ENCODE measurements around the gene TRIM62. TPM values are rescaled to one million over a fixed set of nuclear protein-coding genes. Genes with fewer than 3 reads are reported as not detected.
A peak's percentile ranks its signal among the peaks of the same experiment; 100 is the strongest.
"Not testable (repeated sequence)": the region's sequence is repeated elsewhere in the genome, so short reads cannot be mapped to it uniquely, and the experiment has no call there.

Gene TRIM62
- total RNA-seq, 2 experiments from 2014 or later = 10.3 to 11.5 TPM

- Mint-ChIP-seq H3K27ac (no peak overlapping the region), H3K36me3 (ENCODE audit: low read depth) (peaks cover 6% of the 10 kb centered on the region), H3K4me3 (no peak overlapping the region), H3K27me3 (no peaks in the 10 kb centered on the region), H3K4me1 (peaks cover 37% of the 10 kb centered on the region), H3K9me3 (no peaks in the 10 kb centered on the region)
- ChIA-PET POLR2A (no interaction called here), CTCF (interaction anchor here (1.6 kb wide), 1 partner anchor 14 kb away, joined by 4 read pairs; no protein-coding TSS in a partner anchor)
- no peak for DNase-seq
Measured at GRCh38 chr1:33133478-33134105, 48.3 kb downstream of the TRIM62 start.

- Mint-ChIP-seq H3K4me1 (peaks cover 43% of the 10 kb centered on the region), H3K36me3 (ENCODE audit: low read depth) (peaks cover 7% of the 10 kb centered on the region), H3K9me3 (no peaks in the 10 kb centered on the region), H3K27ac (no peak overlapping the region), H3K27me3 (no peaks in the 10 kb centered on the region), H3K4me3 (no peak overlapping the region)
- ChIA-PET CTCF (no interaction called here), POLR2A (interaction anchor here (0.9 kb wide), 1 partner anchor 48 kb away, joined by 3 read pairs; no protein-coding TSS in a partner anchor)
- DNase-seq = no peak
Measured at GRCh38 chr1:33132549-33132948, 49.3 kb downstream of the TRIM62 start.

DNA sequence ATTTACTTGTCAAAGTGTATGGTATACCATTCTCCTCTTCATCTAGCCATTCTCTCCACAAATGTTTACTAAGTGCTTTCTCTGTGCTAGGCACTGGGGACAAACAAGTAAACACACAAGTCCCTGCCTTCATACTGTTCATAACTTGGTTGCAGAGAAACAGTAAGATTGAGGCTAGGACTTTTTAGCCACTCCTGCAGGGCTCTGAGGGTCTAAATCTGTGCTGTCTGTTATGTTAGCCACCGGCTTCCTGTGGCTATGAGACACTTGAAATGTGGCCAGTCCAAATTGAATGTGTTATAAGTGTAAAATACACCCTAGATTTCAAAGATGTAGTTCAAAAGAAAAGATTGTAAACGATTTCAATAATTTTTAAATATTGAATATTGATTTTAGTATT is 50.7 kb downstream of the TRIM62 start:
- H3K4me3 Mint-ChIP-seq = no peak overlapping the region
- H3K27ac Mint-ChIP-seq = no peak overlapping the region
- POLR2A ChIA-PET = interaction anchor here (0.9 kb wide), 1 partner anchor 9 kb away, joined by 3 read pairs; no protein-coding TSS in a partner anchor

GRCh38 chr1:33130297-33130696 is 51.5 kb downstream of the TRIM62 start:
- Mint-ChIP-seq H3K36me3 (ENCODE audit: low read depth) (peaks cover 21% of the 10 kb centered on the region), H3K4me1 (peaks cover 54% of the 10 kb centered on the region), H3K27me3 (no peaks in the 10 kb centered on the region), H3K4me3 (no peak overlapping the region), H3K27ac (peak overlapping the region; percentile 38), H3K9me3 (no peaks in the 10 kb centered on the region)
- POLR2A ChIA-PET = interaction anchor here (0.9 to 2.4 kb wide), 2 partner anchors 10 to 51 kb away, joined by 3 to 10 read pairs; partner anchors contain the start of gene TRIM62
- DNase-seq = peak; percentile 35
- CTCF ChIA-PET = interaction anchor here (0.6 to 1.0 kb wide), 2 partner anchors 34 to 1023 kb away, joined by 4 to 5 read pairs; partner anchors contain the start of gene KPNA6

More for the DNA sequence above, 50.7 kb downstream of the TRIM62 start:
- CTCF ChIA-PET = no interaction called here
- Mint-ChIP-seq H3K4me1 (peaks cover 47% of the 10 kb centered on the region), H3K9me3 (no peaks in the 10 kb centered on the region), H3K27me3 (no peaks in the 10 kb centered on the region), H3K36me3 (ENCODE audit: low read depth) (peaks cover 12% of the 10 kb centered on the region)
- DNase-seq = no peak

DNA sequence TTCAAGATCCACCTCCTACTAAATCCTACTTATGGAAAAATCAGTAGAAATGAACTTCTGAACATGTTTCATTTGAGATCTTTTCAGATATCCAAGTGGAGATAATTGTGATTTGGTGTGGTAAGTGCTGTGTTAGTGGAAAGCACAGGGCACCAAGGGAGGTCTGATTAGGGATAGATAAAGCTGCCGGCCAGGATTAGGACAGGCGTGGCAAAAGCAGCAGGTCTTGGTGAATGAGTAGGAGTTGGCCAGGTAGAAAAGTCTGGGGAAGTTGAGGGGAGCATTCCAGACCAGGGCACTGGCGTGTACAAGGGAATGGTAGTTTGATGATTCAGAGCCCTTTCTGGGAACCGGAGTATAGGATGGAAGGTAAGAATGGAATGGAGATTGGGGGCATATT is 53.1 kb downstream of the TRIM62 start:
- CTCF ChIA-PET = interaction anchor here (4.4 kb wide), 1 partner anchor 33 kb away, joined by 94 read pairs; no protein-coding TSS in a partner anchor
- POLR2A ChIA-PET = interaction anchor here (2.4 to 3.0 kb wide), 2 partner anchors 29 to 53 kb away, joined by 10 to 58 read pairs; partner anchors contain the start of gene TRIM62
- H3K27ac Mint-ChIP-seq = peak overlapping the region; percentile 95
- no peaks in the 10 kb centered on the region for H3K27me3 Mint-ChIP-seq
- H3K4me1 Mint-ChIP-seq = peaks cover 56% of the 10 kb centered on the region
- no peaks in the 10 kb centered on the region for H3K9me3 Mint-ChIP-seq
- peaks cover 31% of the 10 kb centered on the region for H3K36me3 Mint-ChIP-seq (ENCODE audit: low read depth)
- H3K4me3 Mint-ChIP-seq = peak overlapping the region; percentile 93
- peak; percentile 15 for DNase-seq

- H3K4me3 Mint-ChIP-seq = peak overlapping the region; percentile 93
- peaks cover 52% of the 10 kb centered on the region for H3K4me1 Mint-ChIP-seq
- no peaks in the 10 kb centered on the region for H3K27me3 Mint-ChIP-seq
- no peaks in the 10 kb centered on the region for H3K9me3 Mint-ChIP-seq
- CTCF ChIA-PET = interaction anchor here (0.6 to 4.4 kb wide), 45 partner anchors 8 to 1967 kb away, joined by 3 to 94 read pairs (median 5); partner anchors contain the start of genes AZIN2, RNF19B, TRIM62 and ZSCAN20
- POLR2A ChIA-PET = interaction anchor here (0.7 to 3.0 kb wide), 38 partner anchors 8 to 476 kb away, joined by 3 to 58 read pairs (median 5); partner anchors contain the start of genes AZIN2, RBBP4, RNF19B and TRIM62
- peaks cover 31% of the 10 kb centered on the region for H3K36me3 Mint-ChIP-seq (ENCODE audit: low read depth)
- DNase-seq = peak; percentile 99
- H3K27ac Mint-ChIP-seq = peak overlapping the region; percentile 95
Measured at GRCh38 chr1:33127001-33127823, 54.6 kb downstream of the TRIM62 start.

DNA sequence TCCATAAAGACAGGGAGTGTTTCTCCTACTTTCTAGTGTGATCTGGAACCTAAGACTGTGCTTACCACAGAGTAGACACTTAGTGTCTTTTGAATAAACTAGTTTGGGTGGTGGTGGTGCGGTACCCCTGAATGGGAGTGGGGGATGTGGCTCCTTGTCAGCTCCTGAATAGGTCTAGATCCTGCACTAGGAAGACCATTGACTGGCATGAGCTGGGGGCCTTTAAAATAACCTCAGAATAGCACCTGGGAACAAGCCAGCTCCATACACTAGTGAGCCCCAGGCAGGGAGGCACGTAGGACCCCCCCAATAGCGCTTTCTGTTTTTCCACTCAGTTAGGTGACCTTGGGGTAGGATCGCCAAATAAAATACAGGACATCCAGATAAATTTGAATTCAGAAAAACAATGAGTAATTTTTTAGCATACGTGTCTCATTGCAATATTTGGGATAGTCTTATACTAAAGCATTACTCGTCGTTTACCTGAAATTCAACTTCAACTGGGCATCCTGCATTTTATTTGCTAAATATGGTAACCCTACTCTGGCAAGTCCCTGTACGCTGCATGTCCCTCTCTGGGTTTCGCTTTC is 55.3 kb downstream of the TRIM62 start:
- peak; percentile 14 for DNase-seq

DNA sequence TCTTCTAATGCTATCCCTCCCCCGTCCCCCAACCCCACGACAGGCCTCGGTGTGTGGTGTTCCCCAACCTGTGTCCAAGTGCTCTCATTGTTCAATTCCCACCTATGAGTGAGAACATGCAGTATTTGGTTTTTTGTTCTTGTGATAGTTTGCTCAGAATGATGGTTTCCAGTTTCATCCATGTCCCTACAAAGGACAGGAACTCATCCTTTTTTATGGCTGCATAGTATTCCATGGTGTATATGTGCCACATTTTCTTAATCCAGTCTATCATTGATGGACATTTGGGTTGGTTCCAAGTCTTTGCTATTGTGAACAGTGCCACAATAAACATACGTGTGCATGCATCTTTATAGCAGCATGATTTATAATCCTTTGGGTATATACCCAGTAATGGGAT is 57.2 kb downstream of the TRIM62 start:
- H3K9me3 Mint-ChIP-seq, H3K27ac Mint-ChIP-seq, H3K4me3 Mint-ChIP-seq, POLR2A ChIA-PET, H3K27me3 Mint-ChIP-seq: not testable (repeated sequence)
- CTCF ChIA-PET = interaction anchor here (4.4 kb wide), 1 partner anchor 29 kb away, joined by 94 read pairs; no protein-coding TSS in a partner anchor
- H3K36me3 Mint-ChIP-seq (ENCODE audit: low read depth) = peaks cover 28% of the 10 kb centered on the region
- DNase-seq = peak; percentile 8
- peaks cover 33% of the 10 kb centered on the region for H3K4me1 Mint-ChIP-seq

More for the DNA sequence above, 55.3 kb downstream of the TRIM62 start:
- H3K9me3 Mint-ChIP-seq = no peaks in the 10 kb centered on the region
- H3K36me3 Mint-ChIP-seq (ENCODE audit: low read depth) = peaks cover 31% of the 10 kb centered on the region
- ChIA-PET CTCF (interaction anchor here (0.6 to 4.4 kb wide), 42 partner anchors 10 to 1967 kb away, joined by 3 to 94 read pairs (median 6); partner anchors contain the start of genes AZIN2, RNF19B, TRIM62 and ZSCAN20), POLR2A (interaction anchor here (0.7 to 3.0 kb wide), 36 partner anchors 8 to 476 kb away, joined by 3 to 58 read pairs (median 5); partner anchors contain the start of genes AZIN2, RBBP4, RNF19B and TRIM62)
- peak overlapping the region; percentile 95 for H3K27ac Mint-ChIP-seq
- H3K4me1 Mint-ChIP-seq = peaks cover 46% of the 10 kb centered on the region
- H3K27me3 Mint-ChIP-seq = no peaks in the 10 kb centered on the region
- peak overlapping the region; percentile 93 for H3K4me3 Mint-ChIP-seq

DNA sequence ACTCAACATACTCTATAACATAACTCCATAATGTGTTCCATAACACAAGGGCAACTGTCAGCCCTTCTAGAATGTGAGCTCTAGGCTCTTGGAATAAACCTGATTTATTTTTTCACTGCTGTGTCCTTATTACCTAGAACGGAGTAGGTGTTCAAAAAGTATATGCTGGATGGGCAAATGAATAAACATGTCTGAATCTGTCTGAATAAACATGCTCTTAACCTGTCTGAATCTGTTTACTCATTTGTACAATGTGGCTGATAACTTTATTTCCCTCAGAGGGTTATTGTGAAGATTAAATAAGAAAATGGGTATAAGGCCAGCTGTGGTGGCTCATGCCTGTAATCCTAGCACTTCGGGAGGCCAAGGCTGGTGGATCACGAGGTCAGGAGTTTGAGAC is 58.6 kb downstream of the TRIM62 start:
- Mint-ChIP-seq H3K4me1 (peaks cover 19% of the 10 kb centered on the region), H3K36me3 (ENCODE audit: low read depth) (peaks cover 24% of the 10 kb centered on the region), H3K4me3 (no peak overlapping the region), H3K27me3 (no peaks in the 10 kb centered on the region), H3K27ac (no peak overlapping the region), H3K9me3 (no peaks in the 10 kb centered on the region)
- DNase-seq = peak; percentile 4
- ChIA-PET POLR2A (interaction anchor here (1.3 kb wide), 1 partner anchor 10 kb away, joined by 3 read pairs; no protein-coding TSS in a partner anchor), CTCF (no interaction called here)

- POLR2A ChIA-PET = interaction anchor here (1.3 kb wide), 1 partner anchor 9 kb away, joined by 3 read pairs; no protein-coding TSS in a partner anchor
- H3K27ac Mint-ChIP-seq = no peak overlapping the region
- peak; percentile 12 for DNase-seq
- CTCF ChIA-PET = no interaction called here
- no peak overlapping the region for H3K4me3 Mint-ChIP-seq
- peaks cover 24% of the 10 kb centered on the region for H3K36me3 Mint-ChIP-seq (ENCODE audit: low read depth)
- no peaks in the 10 kb centered on the region for H3K27me3 Mint-ChIP-seq
- H3K4me1 Mint-ChIP-seq = peaks cover 17% of the 10 kb centered on the region
- H3K9me3 Mint-ChIP-seq = no peaks in the 10 kb centered on the region
Measured at GRCh38 chr1:33122483-33123178, 59.2 kb downstream of the TRIM62 start.

GRCh38 chr1:33121728-33122127 is 60.1 kb downstream of the TRIM62 start:
- Mint-ChIP-seq H3K36me3 (ENCODE audit: low read depth) (peaks cover 20% of the 10 kb centered on the region), H3K4me3 (no peak overlapping the region), H3K27ac (no peak overlapping the region), H3K27me3 (no peaks in the 10 kb centered on the region), H3K4me1 (peaks cover 14% of the 10 kb centered on the region), H3K9me3 (no peaks in the 10 kb centered on the region)
- ChIA-PET CTCF (no interaction called here), POLR2A (interaction anchor here (1.4 kb wide), 1 partner anchor 23 kb away, joined by 5 read pairs; no protein-coding TSS in a partner anchor)
- DNase-seq = peak; percentile 3
